Stimulated activated CD4-positive, alpha-beta T cell treated with anti-CD3 and anti-CD28 coated beads, Interleukin-12 subunit alpha, Interleukin-12 subunit beta, amount 100 ng/mL, for 4 hours (primary cell): Measurements from ENCODE around the gene FAM209A.
"Not testable (repeated sequence)": the region's sequence is repeated elsewhere in the genome, so short reads cannot be mapped to it uniquely, and the experiment has no call there.

ENCODE experiments used
- DNase-seq: peaks from one replicate; pipeline ENCODE4 v3.0.0-alpha.2; 2020

The FAM209A gene, protein sequence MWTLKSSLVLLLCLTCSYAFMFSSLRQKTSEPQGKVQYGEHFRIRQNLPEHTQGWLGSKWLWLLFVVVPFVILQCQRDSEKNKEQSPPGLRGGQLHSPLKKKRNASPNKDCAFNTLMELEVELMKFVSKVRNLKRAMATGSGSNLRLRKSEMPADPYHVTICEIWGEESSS

DNA sequence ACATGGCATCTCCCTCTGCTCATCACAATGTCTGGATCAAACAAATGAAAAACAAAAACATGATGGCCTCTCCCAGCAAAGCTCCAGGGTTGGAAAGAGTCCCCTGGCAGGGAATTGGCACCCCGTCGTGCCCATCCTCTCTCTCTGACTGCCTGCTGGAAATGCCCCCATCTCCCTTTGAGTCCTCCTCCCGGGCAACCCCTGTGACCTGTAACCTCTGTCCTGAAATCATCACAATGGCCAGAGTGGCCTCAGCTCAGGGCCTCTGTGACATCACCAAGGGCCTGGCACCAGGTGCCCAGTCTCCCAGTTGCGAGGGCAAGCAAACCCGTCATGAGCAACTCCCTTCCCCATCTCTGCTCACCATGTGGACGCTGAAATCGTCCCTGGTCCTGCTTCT lies at the start of gene FAM209A:
TSS of gene FAM209A (plus strand) at position 301 of the 400 bp plus-strand sequence. CDS start at position 366, 65 bp downstream.
- DNase-seq, result not testable (repeated sequence)

GRCh38 chr20:56483970-56484369 lies 40.6 kb upstream of the FAM209A start:
- no peak for DNase-seq

GRCh38 chr20:56487216-56487615 lies 37.3 kb upstream of the FAM209A start:
- no peak for DNase-seq

- DNase-seq, result no peak
These were observed 36.0 kb upstream of the FAM209A start for GRCh38 chr20:56488566-56488965.

DNA sequence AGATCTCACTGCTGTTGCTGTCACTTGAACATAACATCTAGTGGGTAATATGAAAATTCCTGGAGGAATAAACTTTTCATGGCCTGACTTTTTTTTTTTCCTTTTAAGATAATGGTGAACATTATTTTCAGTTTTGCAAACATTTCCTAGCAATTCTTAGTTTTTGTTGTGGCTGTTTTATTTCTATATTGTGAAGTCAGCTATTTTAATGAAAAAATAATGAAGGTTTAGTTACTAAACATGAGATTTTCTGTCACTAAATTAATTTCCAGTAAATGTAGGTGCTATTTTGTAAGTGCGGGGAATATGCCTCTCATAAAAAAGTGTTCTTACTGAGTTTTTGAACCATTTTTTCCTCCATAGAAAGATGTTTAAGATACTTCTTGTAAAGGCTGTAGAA lies 23.4 kb upstream of the FAM209A start:
- no peak for DNase-seq

GRCh38 chr20:56503916-56504315 lies 20.6 kb upstream of the FAM209A start:
- DNase-seq, result no peak

- DNase-seq, result no peak
These were observed 20.1 kb upstream of the FAM209A start for GRCh38 chr20:56504373-56505005.

DNA sequence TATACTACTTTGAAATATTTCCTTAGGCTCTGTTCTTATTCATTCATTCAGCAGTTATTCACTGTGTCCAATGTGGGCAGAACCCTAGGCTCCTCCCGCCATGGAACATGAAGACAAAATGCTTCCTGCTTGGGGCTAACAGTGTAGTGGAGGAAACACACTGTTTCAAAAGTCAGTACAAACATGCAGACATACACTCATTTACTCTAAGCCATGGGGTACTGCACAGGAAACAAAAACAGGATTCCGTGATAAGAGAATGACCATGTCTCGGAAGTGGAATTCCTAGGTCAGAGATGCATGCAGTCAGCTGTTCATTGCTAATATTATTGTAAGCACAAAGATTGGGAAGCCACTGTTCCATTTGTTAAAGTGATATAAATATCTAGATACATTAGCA lies 18.4 kb upstream of the FAM209A start:
- no peak for DNase-seq

GRCh38 chr20:56511926-56512325 lies 12.6 kb upstream of the FAM209A start:
- no peak for DNase-seq

DNA sequence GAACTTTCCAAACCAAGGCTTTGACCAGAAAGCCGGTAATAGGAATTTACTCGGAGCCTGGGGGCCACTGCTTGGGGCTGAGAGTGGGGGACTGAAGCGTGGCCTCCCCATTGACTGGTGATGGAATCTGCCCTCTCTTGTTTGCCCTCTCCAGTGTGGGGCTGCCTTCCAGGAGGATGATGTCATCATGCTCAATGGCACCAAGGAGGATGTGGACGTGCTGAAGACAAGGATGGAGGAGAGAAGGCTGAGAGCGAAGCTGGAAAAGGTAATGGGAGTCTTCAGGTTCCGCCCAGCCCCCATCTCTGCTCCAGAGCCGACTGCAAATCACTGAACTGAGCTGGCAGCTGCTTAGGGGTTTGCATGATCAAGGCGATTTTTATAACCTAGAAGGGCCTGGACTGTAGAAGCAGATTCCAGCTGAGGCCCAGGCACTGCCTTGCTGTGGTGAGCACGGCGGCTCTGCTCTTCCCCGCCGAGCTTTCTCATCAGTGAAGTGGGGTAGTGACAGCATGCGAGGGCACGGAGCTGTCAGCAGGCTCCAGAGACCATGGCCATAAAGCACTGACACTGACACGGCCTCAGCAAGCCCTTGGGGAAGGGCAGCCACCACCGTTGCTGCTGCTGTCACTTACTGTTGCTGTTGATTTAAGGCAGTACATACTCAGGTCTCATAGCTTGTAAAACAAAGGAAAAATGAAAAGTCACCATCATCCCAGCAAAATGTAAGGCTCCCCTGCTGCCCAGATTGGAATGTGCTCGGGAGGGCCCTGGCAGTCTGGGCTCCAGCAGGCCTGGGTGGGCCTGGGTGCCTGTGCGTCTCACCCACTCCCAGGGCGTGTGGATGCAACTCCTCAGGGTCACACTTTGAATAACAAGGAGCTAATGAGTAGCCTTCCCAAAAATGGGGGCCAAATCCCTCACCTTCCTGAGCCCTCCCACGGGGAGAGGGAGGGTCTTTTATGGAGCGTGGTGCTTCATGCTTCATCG lies 11.1 kb upstream of the FAM209A start:
- no peak for DNase-seq

GRCh38 chr20:56516631-56517030 lies 7.9 kb upstream of the FAM209A start:
- DNase-seq, result no peak

GRCh38 chr20:56517211-56517610 lies 7.3 kb upstream of the FAM209A start:
- no peak for DNase-seq

- DNase-seq, result no peak
These were observed 6.9 kb upstream of the FAM209A start for GRCh38 chr20:56517641-56518040.

DNA sequence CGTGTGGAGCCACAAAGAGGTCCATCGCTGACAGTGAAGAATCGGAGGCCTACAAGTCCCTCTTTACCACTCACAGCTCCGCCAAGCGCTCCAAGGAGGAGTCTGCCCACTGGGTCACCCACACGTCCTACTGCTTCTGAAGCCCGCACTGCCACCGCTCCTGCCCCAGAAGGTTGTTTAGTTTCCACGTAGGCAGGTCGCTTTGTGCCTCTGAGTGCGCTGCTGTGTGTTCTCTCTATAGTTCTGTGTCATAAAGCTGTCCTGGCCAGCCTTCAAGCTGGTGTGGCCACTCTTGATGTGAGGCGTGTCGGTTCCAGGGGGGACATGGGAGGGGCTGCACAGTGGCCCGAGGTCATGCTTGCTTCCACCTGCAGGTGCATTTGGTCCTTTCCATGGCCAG lies 6.4 kb upstream of the FAM209A start:
- DNase-seq, result no peak

- no peak for DNase-seq
These were observed 5.7 kb upstream of the FAM209A start for GRCh38 chr20:56518721-56519398.

DNA sequence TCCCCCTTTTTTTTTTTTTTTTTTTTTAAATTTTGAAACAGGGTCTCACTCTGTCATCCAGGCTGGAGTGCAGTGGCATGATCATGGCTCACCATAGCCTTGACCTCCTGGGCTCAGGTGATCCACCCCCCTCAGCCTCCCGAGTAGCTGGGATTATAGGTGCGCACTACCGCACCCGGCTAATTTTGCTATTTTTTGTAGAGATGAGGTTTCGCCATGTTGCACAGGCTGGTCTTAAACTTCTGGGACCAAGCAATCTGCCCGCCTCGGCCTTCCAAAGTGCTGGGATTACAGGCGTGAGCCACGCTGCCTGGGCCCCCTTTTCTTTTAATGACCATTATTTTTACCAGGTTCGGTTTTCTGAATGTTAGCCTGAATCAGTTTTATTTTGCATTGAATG lies 5.0 kb upstream of the FAM209A start:
- DNase-seq, result no peak

DNA sequence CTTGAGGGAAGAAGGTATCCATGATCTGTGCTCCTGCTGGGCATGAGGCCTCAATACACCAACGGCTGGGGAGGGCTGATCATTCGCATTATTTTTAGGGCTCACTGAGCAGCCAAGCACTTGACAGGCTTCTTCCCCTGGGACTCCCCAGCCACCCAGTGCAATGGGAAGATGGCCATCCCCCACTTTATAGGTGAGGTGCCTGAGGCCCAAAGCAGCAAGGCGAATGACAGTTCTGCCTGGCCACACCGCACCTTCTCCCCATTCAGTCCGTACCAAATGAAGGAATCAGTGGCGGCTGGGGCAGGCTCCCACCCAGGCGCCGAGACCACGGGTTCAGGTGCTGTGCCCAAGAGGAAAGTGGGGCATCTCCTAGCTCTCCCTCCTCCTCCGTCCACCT lies 4.4 kb upstream of the FAM209A start:
- DNase-seq, result no peak

DNA sequence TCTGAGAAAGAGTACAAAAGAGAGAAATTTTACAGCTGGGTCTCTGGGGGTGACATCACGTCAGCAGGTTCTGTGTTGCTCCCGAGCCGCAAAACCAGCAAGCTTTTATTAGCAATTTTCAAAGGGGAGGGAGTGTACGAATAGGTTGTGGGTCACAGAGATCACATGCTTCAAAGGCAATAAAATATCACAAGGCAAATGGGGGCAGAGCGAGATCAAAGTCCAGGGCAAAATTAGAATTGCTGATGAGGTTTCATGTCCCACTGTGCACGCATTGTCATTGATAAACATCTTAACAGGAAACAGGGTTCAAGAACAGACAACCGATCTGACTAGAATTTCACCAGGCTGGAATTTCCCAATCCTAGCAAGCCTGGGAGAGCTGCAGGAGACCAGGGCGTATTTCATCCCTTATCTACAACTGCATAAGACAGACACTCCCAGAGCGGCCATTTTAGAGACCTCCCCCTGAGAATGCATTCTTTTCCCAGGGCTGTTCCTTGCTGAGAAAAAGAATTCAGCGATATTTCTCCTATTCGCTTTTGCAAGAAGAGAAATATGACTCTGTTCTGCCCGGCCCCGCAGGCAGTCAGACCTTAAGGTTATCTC lies 3.7 kb upstream of the FAM209A start:
- DNase-seq, result not testable (repeated sequence)

GRCh38 chr20:56522311-56522710 lies 2.2 kb upstream of the FAM209A start:
- DNase-seq, result no peak

GRCh38 chr20:56527521-56527920 lies 3.0 kb downstream of the FAM209A start:
- DNase-seq, result no peak

DNA sequence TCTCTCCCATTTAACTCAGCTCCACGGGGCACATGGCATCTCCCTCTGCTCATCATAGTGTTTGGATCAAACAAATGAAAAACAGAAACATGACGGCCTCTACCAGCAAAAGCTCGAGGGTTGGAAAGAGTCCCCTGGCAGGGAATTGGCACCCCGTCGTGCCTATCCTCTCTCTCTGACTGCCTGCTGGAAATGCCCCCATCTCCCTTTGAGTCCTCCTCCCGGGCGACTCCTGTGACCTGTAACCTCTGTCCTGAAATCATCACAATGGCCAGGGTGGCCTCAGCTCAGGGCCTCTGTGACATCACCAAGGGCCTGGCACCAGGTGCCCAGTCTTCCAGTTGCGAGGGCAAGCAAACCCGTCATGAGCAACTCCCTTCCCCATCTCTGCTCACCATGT lies 8.4 kb downstream of the FAM209A start, which contains the start of gene FAM209B:
TSS of gene FAM209B (plus strand) at position 301 of the 400 bp plus-strand sequence. CDS start at position 397, 96 bp downstream.
- not testable (repeated sequence) for DNase-seq

DNA sequence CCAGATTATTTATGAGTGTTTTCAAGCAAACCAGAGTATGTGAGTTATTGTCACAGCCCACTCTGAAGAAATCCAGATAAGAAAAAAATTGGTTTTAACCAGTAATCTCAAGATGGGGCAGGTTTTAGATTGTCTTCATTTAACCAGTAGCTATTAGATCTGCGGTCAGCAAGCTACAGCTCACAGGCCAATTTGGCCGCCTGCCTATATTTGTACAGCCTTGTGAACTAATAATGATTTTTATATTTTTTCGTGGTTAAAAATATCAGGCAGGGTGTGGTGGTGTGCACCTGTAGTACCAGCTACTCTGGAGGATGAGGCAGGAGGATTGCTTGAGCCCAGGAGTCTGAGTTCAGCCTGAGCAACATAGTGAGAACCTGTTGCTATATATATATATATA lies 13.5 kb downstream of the FAM209A start:
- DNase-seq, result no peak

- no peak for DNase-seq
These were observed 15.9 kb downstream of the FAM209A start for GRCh38 chr20:56540415-56540814.
